Measurements from ENCODE around the gene RFC2. TPM values are rescaled to one million over a fixed set of nuclear protein-coding genes. Genes with fewer than 3 reads are reported as not detected.

Gene RFC2
- total RNA-seq, 1 experiment from 2014 or later, result 73.6 TPM

GRCh38 chr7:74214816-74215630 lies 39.2 kb downstream of the RFC2 start:
- H2BK20ac ChIP-seq (ENCODE audit: low read depth, low read length, poor library complexity, severe bottlenecking), result no peak overlapping the region
- H3K23ac ChIP-seq (ENCODE audit: insufficient read length, low read depth, low read length), result no peak overlapping the region
- H4K8ac ChIP-seq (replicated peaks; ENCODE audit: insufficient read length, low read depth, low read length), result no peak overlapping the region
- Mint-ChIP-seq H3K27me3 (ENCODE audit: low read depth) (peaks cover 4% of the 10 kb centered on the region; the same call in 1 of the 2 replicates), H3K4me3 (0 out of 5 replicates have a peak overlapping the region, but pooled peaks of 1 of the 2 experiments have one; percentile 26), H3K4me1 (peaks cover 0 to 6% of the 10 kb centered on the region in 2 experiments; a peak in 1 of 4 replicates), H3K9me3 (no peaks in the 10 kb centered on the region), H3K27ac (no peak overlapping the region), H3K36me3 (ENCODE audit: insufficient read depth in 1 of 3, low read depth in 3 of 3) (no peaks in the 10 kb centered on the region)
- no peak overlapping the region for H3K14ac ChIP-seq (ENCODE audit: insufficient read depth, low read length)
- no peak for DNase-seq
- H3K4me1 ChIP-seq (ENCODE audit: insufficient read depth, low read length), result no peaks in the 10 kb centered on the region
- H3K56ac ChIP-seq (ENCODE audit: insufficient read length, low read depth, low read length), result no peak overlapping the region
- H3K9me3 ChIP-seq (ENCODE audit: control insufficient read depth, low read depth, low read length), result no peaks in the 10 kb centered on the region
- H2BK15ac ChIP-seq (ENCODE audit: low read depth, low read length), result no peak overlapping the region
- H3K9ac ChIP-seq (ENCODE audit: extremely low read depth, insufficient read length, low read length), result no peak overlapping the region
- H4K20me1 ChIP-seq (ENCODE audit: control insufficient read depth, insufficient read depth, insufficient read length), result no peaks in the 10 kb centered on the region
- no peak overlapping the region for H2AK5ac ChIP-seq (ENCODE audit: insufficient read length, low read length)
- no peak overlapping the region for H3K18ac ChIP-seq (ENCODE audit: insufficient read length, low read depth, low read length)
- H3K27ac ChIP-seq (ENCODE audit: insufficient read length, low read depth, low read length), result no peak overlapping the region
- no peak for TF ChIP-seq CTCF (conservative IDR thresholded peaks at IDR 0.05)
- no peak overlapping the region for H4K91ac ChIP-seq (ENCODE audit: insufficient read length, low read depth, low read length)
- H2AFZ ChIP-seq (ENCODE audit: low read length), result no peak overlapping the region
- no peak overlapping the region for H3T11ph ChIP-seq (ENCODE audit: low read length)
- no peaks in the 10 kb centered on the region for H3K23me2 ChIP-seq (ENCODE audit: insufficient read length, low read depth, low read length, poor library complexity, severe bottlenecking)
- no peak overlapping the region for H3K4me2 ChIP-seq (ENCODE audit: insufficient read depth, insufficient read length, low read length)
- no peak overlapping the region for H4K5ac ChIP-seq (ENCODE audit: insufficient read length, low read depth, low read length)
- no peaks in the 10 kb centered on the region for H3K79me2 ChIP-seq (ENCODE audit: insufficient read depth, low read length)
- no peaks in the 10 kb centered on the region for H3K27me3 ChIP-seq (ENCODE audit: insufficient read depth, low read length)
- no peaks in the 10 kb centered on the region for H3K79me1 ChIP-seq (ENCODE audit: insufficient read depth, low read depth, low read length, poor library complexity, severe bottlenecking)
- WGBS (ENCODE audit: extremely low coverage, insufficient read length, low lambda C conversion rate), result no CpG with 5 or more reads among the region's 21 CpGs
- no peak overlapping the region for H2BK120ac ChIP-seq (ENCODE audit: low read depth, low read length, poor library complexity, severe bottlenecking)
- H2BK5ac ChIP-seq (ENCODE audit: insufficient read length, low read length), result no peak overlapping the region
- no peak overlapping the region for H3K4ac ChIP-seq (ENCODE audit: low read depth, low read length)
- H2BK12ac ChIP-seq (ENCODE audit: insufficient read length, low read depth, low read length), result no peak overlapping the region

Measured in H9 (cell line).